Measurements from ENCODE around the gene TBC1D14. TPM values are rescaled to one million over a fixed set of nuclear protein-coding genes. Genes with fewer than 3 reads are reported as not detected.

TBC1D14 gene
- total RNA-seq, 2 donors from 2014 or later, result 42.3 to 43.5 TPM

- Histone ChIP-seq H3K4me3 (ENCODE audit: low read length) (no peak overlapping the region), H3K27ac (ENCODE audit: low read depth, low read length) (no peak overlapping the region), H3K27me3 (ENCODE audit: control insufficient read depth, insufficient read depth, low read length, poor library complexity, severe bottlenecking) (no peaks in the 10 kb centered on the region), H3K36me3 (ENCODE audit: control insufficient read depth, insufficient read depth, low read length) (peaks cover 15% of the 10 kb centered on the region), H3K9me3 (ENCODE audit: control insufficient read depth, low read length) (no peaks in the 10 kb centered on the region), H3K4me1 (ENCODE audit: control insufficient read depth, insufficient read depth, low read length) (no peaks in the 10 kb centered on the region), H3K9ac (ENCODE audit: extremely low read depth, low read length, poor library complexity, severe bottlenecking) (no peak overlapping the region)
- Mint-ChIP-seq H3K36me3 (ENCODE audit: low read depth) (peaks cover 32% of the 10 kb centered on the region), H3K4me3 (no peak overlapping the region), H3K4me1 (peaks cover 34% of the 10 kb centered on the region), H3K9me3 (no peaks in the 10 kb centered on the region), H3K27ac (peak overlapping the region; percentile 31), H3K27me3 (ENCODE audit: insufficient read depth) (no peaks in the 10 kb centered on the region)
- DNase-seq, result peak; percentile 67
- no peak for TF ChIP-seq CTCF (conservative IDR thresholded peaks at IDR 0.05)
- WGBS, 2 experiments (ENCODE audit: insufficient coverage in 1 of 2, insufficient read length in 1 of 2), result 67 to 80% methylated on average over 4 to 13 of the region's 13 CpGs
Observed at GRCh38 chr4:6926681-6927478, 17.3 kb downstream of the TBC1D14 start.

- Mint-ChIP-seq H3K27ac (peak overlapping the region; percentile 32), H3K4me1 (peaks cover 28% of the 10 kb centered on the region)
- 87 to 93% methylated on average over 4 of the region's 4 CpGs for WGBS, 2 experiments (ENCODE audit: insufficient coverage in 1 of 2, insufficient read length in 1 of 2)
Observed at GRCh38 chr4:6928081-6928480, 18.5 kb downstream of the TBC1D14 start.

GRCh38 chr4:6929339-6929811 lies 19.7 kb downstream of the TBC1D14 start:
- H3K4me3 ChIP-seq (ENCODE audit: low read length), result no peak overlapping the region
- 88 to 89% methylated on average over 8 to 9 of the region's 9 CpGs for WGBS, 2 experiments (ENCODE audit: insufficient coverage in 1 of 2, insufficient read length in 1 of 2)
- H3K4me1 ChIP-seq (ENCODE audit: control insufficient read depth, insufficient read depth, low read length), result no peaks in the 10 kb centered on the region

More at GRCh38 chr4:6928081-6928480, 18.5 kb downstream of the TBC1D14 start:
- Histone ChIP-seq H3K27ac (ENCODE audit: low read depth, low read length) (no peak overlapping the region), H3K9me3 (ENCODE audit: control insufficient read depth, low read length) (no peaks in the 10 kb centered on the region), H3K4me3 (ENCODE audit: low read length) (no peak overlapping the region), H3K4me1 (ENCODE audit: control insufficient read depth, insufficient read depth, low read length) (no peaks in the 10 kb centered on the region), H3K36me3 (ENCODE audit: control insufficient read depth, insufficient read depth, low read length) (peaks cover 15% of the 10 kb centered on the region), H3K27me3 (ENCODE audit: control insufficient read depth, insufficient read depth, low read length, poor library complexity, severe bottlenecking) (no peaks in the 10 kb centered on the region), H3K9ac (ENCODE audit: extremely low read depth, low read length, poor library complexity, severe bottlenecking) (no peak overlapping the region)
- Mint-ChIP-seq H3K9me3 (no peaks in the 10 kb centered on the region), H3K4me3 (no peak overlapping the region), H3K27me3 (ENCODE audit: insufficient read depth) (no peaks in the 10 kb centered on the region), H3K36me3 (ENCODE audit: low read depth) (peaks cover 34% of the 10 kb centered on the region)
- DNase-seq, result no peak
- no peak for TF ChIP-seq CTCF (conservative IDR thresholded peaks at IDR 0.05)

More at GRCh38 chr4:6929339-6929811, 19.7 kb downstream of the TBC1D14 start:
- no peaks in the 10 kb centered on the region for H3K9me3 ChIP-seq (ENCODE audit: control insufficient read depth, low read length)
- Mint-ChIP-seq H3K4me3 (no peak overlapping the region), H3K9me3 (no peaks in the 10 kb centered on the region), H3K27me3 (ENCODE audit: insufficient read depth) (no peaks in the 10 kb centered on the region), H3K27ac (no peak overlapping the region), H3K36me3 (ENCODE audit: low read depth) (peaks cover 33% of the 10 kb centered on the region), H3K4me1 (peaks cover 28% of the 10 kb centered on the region)
- no peak overlapping the region for H3K27ac ChIP-seq (ENCODE audit: low read depth, low read length)
- DNase-seq, result no peak
- no peaks in the 10 kb centered on the region for H3K27me3 ChIP-seq (ENCODE audit: control insufficient read depth, insufficient read depth, low read length, poor library complexity, severe bottlenecking)
- no peak for TF ChIP-seq CTCF (conservative IDR thresholded peaks at IDR 0.05)
- peaks cover 5% of the 10 kb centered on the region for H3K36me3 ChIP-seq (ENCODE audit: control insufficient read depth, insufficient read depth, low read length)
- no peak overlapping the region for H3K9ac ChIP-seq (ENCODE audit: extremely low read depth, low read length, poor library complexity, severe bottlenecking)

Data from endodermal cell (in vitro differentiated cells).